OCI-LY1 (cell line): Measurements from ENCODE around the gene SYT3.
"Not testable (repeated sequence)": the region's sequence is repeated elsewhere in the genome, so short reads cannot be mapped to it uniquely, and the experiment has no call there.

ENCODE experiments used
- H2AFZ ChIP-seq: fragments of 200-600 bp; sonication (generic), shearing (Covaris generic); 2 replicates; pipeline ENCODE4 v1.6.0; 2014; ENCODE audit warnings: antibody characterized with exemption, mild to moderate bottlenecking, low read length
- H3F3A ChIP-seq: fragments of 200-600 bp; sonication (generic), shearing (Covaris generic); 2 replicates; pipeline ENCODE4 v1.6.0; 2014; ENCODE audit warnings: mild to moderate bottlenecking, antibody characterized with exemption, low read length, moderate library complexity; ENCODE audit not compliant: insufficient read depth
- H3K27ac ChIP-seq: fragments of 200-600 bp; sonication (generic); 2 replicates; pipeline ENCODE4 v1.5.1; 2014; ENCODE audit warnings: low read length, mixed run types, mild to moderate bottlenecking, low read depth; ENCODE audit not compliant: poor library complexity, severe bottlenecking
- H3K27me3 ChIP-seq: fragments of 200-600 bp; sonication (generic); 2 replicates; pipeline ENCODE4 v1.6.0; 2014; ENCODE audit warnings: antibody characterized with exemption, mild to moderate bottlenecking, low read length, moderate library complexity; ENCODE audit not compliant: insufficient read depth
- H3K36me3 ChIP-seq: fragments of 200-600 bp; sonication (generic); 2 replicates; pipeline ENCODE4 v1.6.1; 2014; ENCODE audit warnings: mild to moderate bottlenecking, antibody characterized with exemption, low read length, moderate library complexity, mixed read lengths; ENCODE audit not compliant: insufficient read depth
- H3K4me1 ChIP-seq: fragments of 200-600 bp; sonication (generic); 2 replicates; pipeline ENCODE4 v1.5.1; 2014; ENCODE audit warnings: mild to moderate bottlenecking, low read length, moderate library complexity; ENCODE audit not compliant: insufficient read depth, severe bottlenecking
- H3K4me2 ChIP-seq: fragments of 200-600 bp; sonication (generic), shearing (Covaris generic); 2 replicates; pipeline ENCODE4 v1.6.1; 2014; ENCODE audit warnings: low read length
- H3K4me3 ChIP-seq: fragments of 200-600 bp; sonication (generic); 2 replicates; pipeline ENCODE4 v1.5.1; 2014; ENCODE audit warnings: low read length, low read depth, mild to moderate bottlenecking, mixed read lengths; ENCODE audit not compliant: poor library complexity, severe bottlenecking
- H3K79me2 ChIP-seq: fragments of 200-600 bp; shearing (Covaris generic); 2 replicates; pipeline ENCODE4 v1.6.1; 2016; ENCODE audit warnings: mixed run types, low read length, mixed read lengths; ENCODE audit not compliant: insufficient read depth
- H3K9ac ChIP-seq: fragments of 200-600 bp; sonication (generic), shearing (Covaris generic); 2 replicates; pipeline ENCODE4 v1.6.1; 2014; ENCODE audit warnings: mild to moderate bottlenecking, low read length, mixed read lengths
- H3K9me2 ChIP-seq: fragments of 200-600 bp; sonication (generic), shearing (Covaris generic); 2 replicates; pipeline ENCODE4 v1.6.1; 2014; ENCODE audit warnings: low read depth, mild to moderate bottlenecking, low read length, mixed read lengths
- H3K9me3 ChIP-seq: fragments of 200-600 bp; shearing (Covaris generic); 2 replicates; pipeline ENCODE4 v1.6.1; 2014; ENCODE audit warnings: low read length, mixed read lengths
- H4K20me1 ChIP-seq: fragments of 200-600 bp; sonication (generic), shearing (Covaris generic); 2 replicates; pipeline ENCODE4 v1.6.0; 2016; ENCODE audit warnings: mild to moderate bottlenecking, low read length; ENCODE audit not compliant: insufficient read depth
- CTCF ChIP-seq: fragments of 200-600 bp; sonication (generic), shearing (Covaris generic); IDR thresholded peaks from 2 replicates; pipeline ENCODE4 v1.5.1; 2017; ENCODE audit warnings: mild to moderate bottlenecking, antibody characterized with exemption, low read length, moderate library complexity, mixed read lengths
- EZH2 ChIP-seq: fragments of 200-600 bp; sonication (generic), shearing (Covaris generic); IDR thresholded peaks from 2 replicates; pipeline ENCODE4 v1.8.0; 2017; ENCODE audit warnings: borderline replicate concordance, mixed run types, mild to moderate bottlenecking, antibody characterized with exemption, low read length, moderate library complexity, mixed read lengths

The SYT3 gene

DNA sequence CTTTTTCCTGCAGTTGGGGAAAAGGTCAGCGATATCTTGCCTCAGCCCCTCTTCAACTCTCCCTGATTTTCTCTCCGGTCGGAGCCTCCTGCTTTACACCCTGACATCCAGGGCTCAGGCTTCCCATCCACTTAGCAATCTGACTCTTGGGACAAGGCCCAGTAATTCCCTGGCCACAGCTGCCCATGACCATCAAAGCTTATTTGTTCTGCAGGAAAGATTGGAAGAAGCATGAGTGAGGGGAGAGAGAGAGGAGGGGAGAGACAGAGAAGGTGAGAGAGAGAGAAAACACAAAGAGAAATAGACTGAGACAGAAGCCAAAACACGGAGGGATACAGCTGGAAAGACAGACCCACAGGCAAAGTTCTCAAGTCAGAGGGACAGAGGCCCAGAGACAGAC, 13.7 kb downstream of the SYT3 start:
- no peak overlapping the region for H3K27ac ChIP-seq
- no peak overlapping the region for H3K4me3 ChIP-seq
- H2AFZ ChIP-seq, result no peak overlapping the region
- no peaks in the 10 kb centered on the region for H3K4me1 ChIP-seq
- H3F3A ChIP-seq, result no peaks in the 10 kb centered on the region
- no peak overlapping the region for H3K9ac ChIP-seq
- no peak overlapping the region for H3K4me2 ChIP-seq
- no peaks in the 10 kb centered on the region for H3K79me2 ChIP-seq
- H3K27me3 ChIP-seq, result no peaks in the 10 kb centered on the region
- no peaks in the 10 kb centered on the region for H4K20me1 ChIP-seq
- H3K9me3 ChIP-seq, result no peaks in the 10 kb centered on the region
- TF ChIP-seq CTCF (no peak), EZH2 (no peak)
- H3K36me3 ChIP-seq, result no peaks in the 10 kb centered on the region
- H3K9me2 ChIP-seq, result no peaks in the 10 kb centered on the region

- Histone ChIP-seq H2AFZ (no peak overlapping the region), H3K4me2 (no peak overlapping the region), H3K36me3 (no peaks in the 10 kb centered on the region), H3K4me1 (no peaks in the 10 kb centered on the region), H3K9me3 (no peaks in the 10 kb centered on the region), H3K79me2 (no peaks in the 10 kb centered on the region), H3K9me2 (no peaks in the 10 kb centered on the region), H3F3A (no peaks in the 10 kb centered on the region), H3K27ac (no peak overlapping the region), H3K4me3 (no peak overlapping the region), H3K27me3 (no peaks in the 10 kb centered on the region), H4K20me1 (no peaks in the 10 kb centered on the region), H3K9ac (no peak overlapping the region)
- TF ChIP-seq EZH2 (no peak), CTCF (no peak)
Observed at GRCh38 chr19:50624949-50625600, 14.6 kb downstream of the SYT3 start.

DNA sequence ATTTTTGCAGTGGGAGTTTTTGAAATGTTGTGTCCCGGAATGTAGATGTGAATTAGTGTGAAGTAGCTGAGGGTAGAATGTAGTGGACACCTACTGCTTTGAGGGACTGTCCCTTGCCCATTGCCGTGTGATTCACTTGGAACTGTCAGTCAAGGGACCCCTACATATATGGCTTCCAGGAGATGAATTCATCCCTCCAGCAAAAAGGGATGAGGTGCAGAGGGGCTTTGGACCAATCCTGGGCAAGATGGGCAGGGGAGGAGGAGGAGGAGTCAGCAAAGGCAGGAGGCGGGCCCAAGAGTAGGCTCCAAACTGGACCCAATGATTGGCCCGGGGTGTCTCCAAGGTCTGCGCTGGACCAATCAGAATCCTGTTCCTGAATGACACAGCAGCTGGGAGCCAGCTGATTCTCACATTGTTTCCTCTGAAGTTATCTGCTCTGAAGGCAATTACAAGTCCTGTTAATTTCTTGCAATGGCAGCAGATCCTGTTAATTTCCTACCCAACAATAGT, 19.2 kb downstream of the SYT3 start:
- H3K9me3 ChIP-seq, H3K9ac ChIP-seq, H3K79me2 ChIP-seq, H3K4me3 ChIP-seq, H3K9me2 ChIP-seq, H2AFZ ChIP-seq, H3K4me1 ChIP-seq, H3F3A ChIP-seq, H3K4me2 ChIP-seq, H4K20me1 ChIP-seq, H3K27me3 ChIP-seq, H3K27ac ChIP-seq, H3K36me3 ChIP-seq: not testable (repeated sequence)

DNA sequence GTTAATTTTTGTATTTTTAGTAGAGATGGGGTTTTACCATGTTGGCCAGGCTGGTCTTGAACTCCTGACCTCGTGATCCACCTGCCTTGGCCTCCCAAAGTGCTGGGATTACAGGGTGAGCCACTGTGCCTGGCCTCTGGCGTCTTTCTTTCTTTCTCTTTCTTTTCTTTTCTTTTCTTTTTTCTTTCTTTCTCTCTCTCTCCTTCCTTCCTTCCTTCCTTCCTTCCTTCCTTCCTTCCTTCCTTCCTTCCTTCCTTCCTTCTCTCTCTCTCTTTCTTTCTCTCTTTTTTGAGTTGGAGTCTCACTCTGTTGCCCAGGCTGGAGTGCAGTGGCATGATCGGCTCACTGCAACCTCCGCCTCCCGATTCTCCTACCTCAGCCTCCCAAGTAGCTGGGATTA, 20.5 kb downstream of the SYT3 start:
- not testable (repeated sequence) for H3F3A ChIP-seq, H3K36me3 ChIP-seq, H2AFZ ChIP-seq, H3K79me2 ChIP-seq, H3K4me1 ChIP-seq, H3K4me2 ChIP-seq, H3K9ac ChIP-seq, H3K9me3 ChIP-seq, H3K27me3 ChIP-seq, H3K4me3 ChIP-seq, H3K9me2 ChIP-seq, H3K27ac ChIP-seq, H4K20me1 ChIP-seq

DNA sequence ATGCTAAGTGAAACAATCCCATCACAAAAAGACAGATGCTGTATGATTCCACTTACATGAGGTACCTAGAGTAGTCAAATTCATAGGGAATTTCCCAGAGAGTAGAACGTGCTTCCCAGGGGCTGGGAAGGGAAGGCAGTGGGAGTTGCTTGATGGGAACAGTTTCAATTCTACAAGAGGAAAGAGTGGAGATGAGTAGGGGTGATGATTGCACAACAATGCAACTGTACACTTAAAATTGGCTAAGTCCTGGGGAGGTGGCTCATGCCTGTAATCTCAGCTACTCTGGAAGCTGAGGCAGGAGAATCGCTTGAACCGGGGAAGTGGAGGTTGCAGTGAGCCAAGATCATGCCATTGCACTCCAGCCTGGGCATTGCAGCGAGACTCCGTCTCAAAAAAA, 21.3 kb downstream of the SYT3 start:
- H4K20me1 ChIP-seq, H3K27me3 ChIP-seq, H3K27ac ChIP-seq, H3K9ac ChIP-seq, H3K9me2 ChIP-seq, H3K9me3 ChIP-seq, H3K4me2 ChIP-seq, H3K36me3 ChIP-seq, H3K4me1 ChIP-seq, H2AFZ ChIP-seq, H3K79me2 ChIP-seq, H3K4me3 ChIP-seq, H3F3A ChIP-seq: not testable (repeated sequence)

DNA sequence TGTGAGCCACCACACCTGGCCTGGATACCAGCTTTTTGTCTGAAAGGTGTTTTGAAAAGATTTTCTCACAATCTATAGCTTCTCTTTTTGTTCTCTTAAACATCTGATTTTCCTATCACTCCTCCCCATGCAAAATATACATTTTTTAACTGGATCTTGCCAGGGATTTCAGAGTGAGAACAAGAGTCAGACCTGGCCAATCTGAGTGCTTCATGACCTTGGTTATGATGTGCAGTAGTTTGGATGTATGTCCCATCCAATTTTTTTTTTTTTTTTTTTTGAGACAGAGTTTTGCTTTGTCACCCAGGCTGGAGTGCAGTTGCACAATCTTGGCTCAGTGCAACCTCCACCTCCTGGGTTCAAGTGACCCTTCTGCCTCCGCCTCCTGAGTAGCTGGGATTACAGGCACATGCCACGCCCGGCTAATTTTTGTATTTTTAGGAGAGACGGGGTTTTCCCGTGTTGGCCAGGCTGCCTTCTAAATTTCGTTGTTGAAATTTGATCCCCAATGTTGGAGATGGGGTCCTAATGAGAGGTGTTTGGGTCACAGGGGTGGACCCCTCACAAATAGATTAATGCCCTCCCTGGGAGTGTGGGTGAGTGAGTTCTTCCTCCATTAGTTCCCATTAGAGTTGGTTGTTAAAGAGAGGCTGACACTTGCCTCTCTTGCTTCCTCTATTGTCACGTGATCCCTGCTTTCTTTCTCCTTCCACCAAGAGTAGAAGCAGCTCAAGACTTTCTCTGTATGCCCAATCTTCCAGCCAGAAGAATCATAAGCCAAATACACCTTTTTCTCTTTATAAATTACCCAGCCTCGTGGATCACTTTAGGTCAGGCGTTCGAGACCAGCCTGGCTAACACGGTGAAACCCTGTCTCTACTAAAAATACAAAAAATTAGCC, 26.9 kb downstream of the SYT3 start:
- H3K4me1 ChIP-seq, H3K79me2 ChIP-seq, H3K9me2 ChIP-seq, H4K20me1 ChIP-seq, H3K4me3 ChIP-seq, H3K9me3 ChIP-seq, H3K27me3 ChIP-seq, H3K4me2 ChIP-seq, H3K27ac ChIP-seq, H3K9ac ChIP-seq, H3K36me3 ChIP-seq, H2AFZ ChIP-seq, H3F3A ChIP-seq: not testable (repeated sequence)
